WI38 (cell line): Measurements from ENCODE around the gene DPH6.

Experiments used
- H3K4me3 ChIP-seq: 2 replicates; pipeline ENCODE4 v1.5.1; 2011; ENCODE audit warnings: low read depth, mild to moderate bottlenecking, control low read depth, low read length
- CTCF ChIP-seq: IDR thresholded peaks from 2 replicates; pipeline ENCODE4 v1.5.1; 2012; ENCODE audit warnings: low read depth, mild to moderate bottlenecking, control low read depth, low read length

DPH6 gene

GRCh38 chr15:35545316-35545823, 595 bp downstream of the DPH6 start:
- peak overlapping the region; percentile 73 for H3K4me3 ChIP-seq
- no peak for TF ChIP-seq CTCF

- no peak for TF ChIP-seq CTCF
Measured at GRCh38 chr15:35540885-35541284, 5.1 kb downstream of the DPH6 start.

GRCh38 chr15:35540021-35540420, 5.9 kb downstream of the DPH6 start:
- H3K4me3 ChIP-seq: no peak overlapping the region
- TF ChIP-seq CTCF: no peak

More at GRCh38 chr15:35540885-35541284, 5.1 kb downstream of the DPH6 start:
- H3K4me3 ChIP-seq: no peak overlapping the region

- no peak overlapping the region for H3K4me3 ChIP-seq
- TF ChIP-seq CTCF: no peak
Measured at GRCh38 chr15:35535365-35535916, 10.5 kb downstream of the DPH6 start.

GRCh38 chr15:35533130-35534110, 12.5 kb downstream of the DPH6 start:
- H3K4me3 ChIP-seq: no peak overlapping the region
- no peak for TF ChIP-seq CTCF

GRCh38 chr15:35530698-35531097, 15.3 kb downstream of the DPH6 start:
- no peak overlapping the region for H3K4me3 ChIP-seq

More at GRCh38 chr15:35530698-35531097, 15.3 kb downstream of the DPH6 start:
- TF ChIP-seq CTCF: no peak
